GM23248 (cell line): Measurements from ENCODE around the gene RET. TPM values are rescaled to one million over a fixed set of nuclear protein-coding genes. Genes with fewer than 3 reads are reported as not detected.

Source experiments
- DNase-seq: peaks from one replicate; pipeline ENCODE4 v3.0.0-alpha.2; 2015
- H2AFZ ChIP-seq: fragments of 200-600 bp; sonication (generic); 2 replicates; pipeline ENCODE4 v1.6.1; 2016; ENCODE audit warnings: antibody characterized with exemption
- H3F3A ChIP-seq: fragments of 200-600 bp; sonication (generic); 2 replicates; pipeline ENCODE4 v1.6.1; 2016; ENCODE audit warnings: mild to moderate bottlenecking, antibody characterized with exemption, mixed run types; ENCODE audit not compliant: insufficient read depth
- H3K27ac ChIP-seq: fragments of 200-600 bp; sonication (generic); 2 replicates; pipeline ENCODE4 v1.5.1; 2016; ENCODE audit warnings: mild to moderate bottlenecking
- H3K27me3 ChIP-seq: fragments of 200-600 bp; sonication (generic); replicated peaks from 2 replicates; pipeline ENCODE4 v1.6.1; 2016; ENCODE audit warnings: mild to moderate bottlenecking; ENCODE audit not compliant: insufficient read depth
- H3K36me3 ChIP-seq: fragments of 200-600 bp; sonication (generic); 2 replicates; pipeline ENCODE4 v1.6.1; 2016; ENCODE audit warnings: low read depth, mild to moderate bottlenecking
- H3K4me1 ChIP-seq: fragments of 200-600 bp; sonication (generic); 2 replicates; pipeline ENCODE4 v1.6.1; 2016; ENCODE audit warnings: mild to moderate bottlenecking; ENCODE audit not compliant: insufficient read depth
- H3K4me2 ChIP-seq: fragments of 200-600 bp; sonication (generic); one replicate; pipeline ENCODE4 v1.6.1; 2016; ENCODE audit warnings: mild to moderate bottlenecking; ENCODE audit not compliant: unreplicated experiment
- H3K4me3 ChIP-seq: fragments of 200-600 bp; sonication (generic); 2 replicates; pipeline ENCODE4 v1.5.1; 2016; ENCODE audit warnings: mild to moderate bottlenecking
- H3K79me2 ChIP-seq: fragments of 200-600 bp; sonication (generic); 2 replicates; pipeline ENCODE4 v1.6.1; 2016; ENCODE audit warnings: mild to moderate bottlenecking; ENCODE audit not compliant: insufficient read depth
- H3K9ac ChIP-seq: fragments of 200-600 bp; sonication (generic); 2 replicates; pipeline ENCODE4 v1.6.1; 2016; ENCODE audit warnings: mild to moderate bottlenecking
- H3K9me2 ChIP-seq: fragments of 200-600 bp; sonication (generic); 2 replicates; pipeline ENCODE4 v1.6.1; 2016; ENCODE audit warnings: mixed run types, mild to moderate bottlenecking, moderate library complexity; ENCODE audit not compliant: insufficient read depth
- H3K9me3 ChIP-seq: fragments of 200-600 bp; sonication (generic); one replicate; pipeline ENCODE4 v1.6.1; 2017; ENCODE audit warnings: low read depth
- H4K20me1 ChIP-seq: fragments of 200-600 bp; sonication (generic); 2 replicates; pipeline ENCODE4 v1.6.0; 2016; ENCODE audit not compliant: insufficient read depth
- EZH2 ChIP-seq: fragments of 200-600 bp; sonication (generic); IDR thresholded peaks from 2 replicates; pipeline ENCODE4 v1.6.1; 2018; ENCODE audit warnings: antibody characterized with exemption, mild to moderate bottlenecking; ENCODE audit not compliant: insufficient read depth, poor library complexity, severe bottlenecking
- EZH2phosphoT487 ChIP-seq: fragments of 200-600 bp; sonication (generic); IDR thresholded peaks from 2 replicates; pipeline ENCODE4 v1.6.1; 2018; ENCODE audit warnings: antibody characterized with exemption, moderate library complexity, mild to moderate bottlenecking, low read depth; ENCODE audit not compliant: insufficient read depth
- WGBS, 2 experiments: methylation state at CpG; one replicate each; pipeline ENCODE4 v1.1.6; 2015 to 2017; ENCODE audit warnings: low lambda C conversion rate in 2 of 2, low coverage in 1 of 2; ENCODE audit errors: missing lambda C conversion rate in 2 of 2; 5-methylcytosine and 5-hydroxymethylcytosine counted together
- in situ Hi-C: fragments of 300-500 bp; cut with MboI; formaldehyde crosslinking; loops from 2 replicates; pipeline ENCODE4 v1.15.0; 2020
- polyA plus RNA-seq: library from polyadenylated mRNA; unstranded; fragments of >200 nt; fragmentation: Nextera tagmentation; extraction: Ambion mirVana; gene quantifications from 2 replicates; pipeline ENCODE4 v1.2.1, GENCODE V29; 2016
- total RNA-seq: library from RNA; depleted of rRNA; stranded (reverse); fragments of >200 nt; shearing (Covaris generic); gene quantifications from 2 replicates; pipeline ENCODE4 v1.2.3, GENCODE V29; 2014

RET gene
- total and polyA plus RNA-seq, 2 experiments from 2014 or later: not detected

DNA sequence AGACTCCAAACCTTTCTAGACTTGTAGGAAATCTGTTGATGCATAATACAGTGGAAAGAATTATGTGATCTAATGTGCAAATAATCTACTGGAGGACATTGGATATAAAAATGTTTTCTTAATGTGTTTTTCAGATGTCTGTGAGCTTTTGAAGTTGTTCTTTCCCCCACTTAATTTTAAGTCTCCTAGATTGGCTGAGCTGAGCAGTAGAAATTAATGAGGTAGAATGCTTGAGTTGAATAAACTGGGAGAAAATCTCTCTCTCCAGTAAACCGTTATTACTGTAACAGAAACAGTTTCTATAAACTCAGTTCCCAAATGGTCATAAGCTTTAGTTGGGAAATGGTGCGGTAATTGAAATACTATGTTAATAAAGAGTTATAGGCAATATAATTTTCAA, 77.0 kb downstream of the RET start:
- DNase-seq: no peak
- Histone ChIP-seq H3K27ac (no peak overlapping the region), H3K9me2 (no peaks in the 10 kb centered on the region), H3K36me3 (peaks cover 4% of the 10 kb centered on the region; the same call in 1 of the 2 replicates), H3K27me3 (no peaks in the 10 kb centered on the region), H3K4me1 (peaks cover 9% of the 10 kb centered on the region; the same call in 1 of the 2 replicates), H3K79me2 (peaks cover 100% of the 10 kb centered on the region), H3K9me3 (no peaks in the 10 kb centered on the region), H3K4me3 (no peak overlapping the region), H3K4me2 (no peak overlapping the region), H2AFZ (no peak overlapping the region), H3F3A (0 out of 2 replicates have a peak, but pooled peaks cover 3% of the 10 kb centered on the region), H4K20me1 (peaks cover 7% of the 10 kb centered on the region), H3K9ac (no peak overlapping the region)
- 61 to 67% methylated on average over 2 of the region's 2 CpGs for WGBS, 2 experiments
- TF ChIP-seq EZH2phosphoT487 (no peak), EZH2 (no peak)
- in situ Hi-C loops: no loop called here

DNA sequence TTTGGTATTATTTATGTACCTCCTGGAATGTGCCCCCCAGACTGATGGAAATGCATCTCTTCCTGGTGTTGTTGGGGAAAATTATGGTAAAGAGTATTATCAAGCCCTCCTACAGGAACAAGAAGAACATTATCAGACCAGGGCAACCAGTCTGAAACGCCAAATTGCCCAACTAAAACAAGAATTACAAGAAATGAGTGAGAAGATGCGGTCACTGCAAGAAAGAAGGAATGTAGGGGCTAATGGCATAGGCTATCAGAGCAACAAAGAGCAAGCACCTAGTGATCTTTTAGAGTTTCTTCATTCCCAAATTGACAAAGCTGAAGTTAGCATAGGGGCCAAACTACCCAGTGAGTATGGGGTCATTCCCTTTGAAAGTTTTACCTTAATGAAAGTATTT, 78.4 kb downstream of the RET start:
- no peak for DNase-seq
- in situ Hi-C loops: no loop called here
- no peaks in the 10 kb centered on the region for H3K9me2 ChIP-seq
- H3K4me3 ChIP-seq: no peak overlapping the region
- H3K4me2 ChIP-seq: no peak overlapping the region
- H3F3A ChIP-seq: peaks cover 17% of the 10 kb centered on the region
- no peak for TF ChIP-seq EZH2
- no peak for TF ChIP-seq EZH2phosphoT487
- H4K20me1 ChIP-seq: peaks cover 7% of the 10 kb centered on the region
- no peaks in the 10 kb centered on the region for H3K27me3 ChIP-seq
- no peak overlapping the region for H2AFZ ChIP-seq
- no peak overlapping the region for H3K9ac ChIP-seq
- H3K36me3 ChIP-seq: peaks cover 4% of the 10 kb centered on the region; the same call in 1 of the 2 replicates
- H3K27ac ChIP-seq: no peak overlapping the region
- H3K4me1 ChIP-seq: peaks cover 20% of the 10 kb centered on the region
- H3K79me2 ChIP-seq: peaks cover 98% of the 10 kb centered on the region
- no peaks in the 10 kb centered on the region for H3K9me3 ChIP-seq
- WGBS, 2 experiments: 94 to 100% methylated on average over 2 of the region's 2 CpGs

GRCh38 chr10:43155741-43156140, 78.9 kb downstream of the RET start:
- Histone ChIP-seq H4K20me1 (peaks cover 7% of the 10 kb centered on the region), H3K4me2 (no peak overlapping the region), H3F3A (peaks cover 20% of the 10 kb centered on the region), H3K9ac (no peak overlapping the region), H3K36me3 (peaks cover 4% of the 10 kb centered on the region; the same call in 1 of the 2 replicates), H3K79me2 (peaks cover 92% of the 10 kb centered on the region), H3K9me2 (no peaks in the 10 kb centered on the region), H2AFZ (no peak overlapping the region), H3K27ac (no peak overlapping the region), H3K4me1 (peaks cover 24% of the 10 kb centered on the region), H3K27me3 (no peaks in the 10 kb centered on the region), H3K4me3 (no peak overlapping the region), H3K9me3 (no peaks in the 10 kb centered on the region)
- DNase-seq: no peak
- 97 to 100% methylated on average over 1 of the region's 1 CpG for WGBS, 2 experiments
- TF ChIP-seq EZH2phosphoT487 (no peak), EZH2 (no peak)
- in situ Hi-C loops: no loop called here

DNA sequence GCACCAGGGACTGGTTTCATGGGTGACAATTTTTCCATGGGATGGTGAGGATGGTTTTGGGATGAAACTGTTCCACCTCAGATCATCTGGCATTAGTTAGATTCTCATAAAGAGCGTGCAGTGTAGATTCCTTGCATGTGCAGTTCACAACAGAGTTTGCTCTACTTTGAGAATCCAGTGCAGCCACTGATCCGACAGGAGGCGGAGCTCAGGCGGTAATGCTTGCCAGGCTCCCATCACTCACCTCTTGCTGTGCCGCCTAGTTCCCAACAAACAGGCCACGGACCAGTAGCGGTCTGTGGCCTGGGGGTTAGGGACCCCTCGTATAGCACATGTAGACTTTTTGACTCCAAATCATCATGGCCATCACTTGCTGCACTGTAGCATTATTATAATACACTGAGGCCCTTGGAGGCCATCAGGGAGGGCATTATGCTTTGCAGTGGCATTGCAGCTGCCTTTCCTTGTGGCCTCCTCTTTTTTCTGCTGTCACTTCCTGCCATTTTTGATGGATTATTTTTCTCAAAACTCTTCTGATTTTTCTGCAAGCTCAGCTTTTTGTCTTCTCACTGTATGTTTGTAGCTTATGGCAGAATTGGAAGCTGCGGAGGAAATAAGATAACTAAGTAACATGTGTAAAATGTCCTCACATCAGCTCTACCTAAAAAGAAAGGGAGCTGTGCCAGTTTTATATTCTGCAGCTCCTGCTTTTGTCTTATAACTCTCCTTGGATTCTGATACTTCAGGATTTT, 79.9 kb downstream of the RET start:
- no peak for DNase-seq
- 52 to 60% methylated on average over 9 of the region's 9 CpGs for WGBS, 2 experiments
- no peaks in the 10 kb centered on the region for H3K27me3 ChIP-seq
- no peaks in the 10 kb centered on the region for H3K9me3 ChIP-seq
- no peaks in the 10 kb centered on the region for H3K9me2 ChIP-seq
- in situ Hi-C loops: no loop called here
- no peak overlapping the region for H3K27ac ChIP-seq
- H3K4me3 ChIP-seq: no peak overlapping the region
- no peak overlapping the region for H2AFZ ChIP-seq
- H3K79me2 ChIP-seq: peaks cover 85% of the 10 kb centered on the region
- no peak overlapping the region for H3K4me2 ChIP-seq
- peaks cover 34% of the 10 kb centered on the region for H3K4me1 ChIP-seq
- no peak overlapping the region for H3K9ac ChIP-seq
- H3F3A ChIP-seq: peaks cover 30% of the 10 kb centered on the region
- H3K36me3 ChIP-seq: peaks cover 4% of the 10 kb centered on the region; the same call in 1 of the 2 replicates
- H4K20me1 ChIP-seq: peaks cover under 1% of the 10 kb centered on the region
- no peak for TF ChIP-seq EZH2phosphoT487
- no peak for TF ChIP-seq EZH2
